Measurements from ENCODE around the gene ACAD9.
"Not testable (repeated sequence)": the region's sequence is repeated elsewhere in the genome, so short reads cannot be mapped to it uniquely, and the experiment has no call there.

Gene ACAD9

GRCh38 chr3:128911911-128912310, 32.5 kb downstream of the ACAD9 start:
- no peak for TF ChIP-seq CTCF (IDR thresholded peaks at IDR 0.05; ENCODE audit: borderline replicate concordance, insufficient read depth, low read depth, low read length)

GRCh38 chr3:128914966-128915645, 35.7 kb downstream of the ACAD9 start:
- TF ChIP-seq CTCF (IDR thresholded peaks at IDR 0.05; ENCODE audit: borderline replicate concordance, insufficient read depth, low read depth, low read length) = no peak
- no peak overlapping the region for H3K4me3 ChIP-seq (ENCODE audit: low read depth, low read length)

More at GRCh38 chr3:128911911-128912310, 32.5 kb downstream of the ACAD9 start:
- no peak overlapping the region for H3K4me3 ChIP-seq (ENCODE audit: low read depth, low read length)

- no peak for TF ChIP-seq CTCF (IDR thresholded peaks at IDR 0.05; ENCODE audit: borderline replicate concordance, insufficient read depth, low read depth, low read length)
- H3K4me3 ChIP-seq (ENCODE audit: low read depth, low read length) = no peak overlapping the region
Measured at GRCh38 chr3:128917291-128917690, 37.9 kb downstream of the ACAD9 start.

GRCh38 chr3:128919988-128920387, 40.6 kb downstream of the ACAD9 start:
- TF ChIP-seq CTCF (IDR thresholded peaks at IDR 0.05; ENCODE audit: borderline replicate concordance, insufficient read depth, low read depth, low read length) = no peak
- no peak overlapping the region for H3K4me3 ChIP-seq (ENCODE audit: low read depth, low read length)

GRCh38 chr3:128922804-128923459, 43.5 kb downstream of the ACAD9 start:
- no peak for TF ChIP-seq CTCF (IDR thresholded peaks at IDR 0.05; ENCODE audit: borderline replicate concordance, insufficient read depth, low read depth, low read length)
- H3K4me3 ChIP-seq (ENCODE audit: low read depth, low read length) = no peak overlapping the region

GRCh38 chr3:128923576-128923975, 44.2 kb downstream of the ACAD9 start:
- H3K4me3 ChIP-seq (ENCODE audit: low read depth, low read length) = no peak overlapping the region
- TF ChIP-seq CTCF (IDR thresholded peaks at IDR 0.05; ENCODE audit: borderline replicate concordance, insufficient read depth, low read depth, low read length) = no peak

GRCh38 chr3:128923986-128924385, 44.6 kb downstream of the ACAD9 start:
- not testable (repeated sequence) for H3K4me3 ChIP-seq (ENCODE audit: low read depth, low read length)
